Measurements from ENCODE around the gene LMLN.
"Not testable (repeated sequence)": the region's sequence is repeated elsewhere in the genome, so short reads cannot be mapped to it uniquely, and the experiment has no call there.

The LMLN gene

DNA sequence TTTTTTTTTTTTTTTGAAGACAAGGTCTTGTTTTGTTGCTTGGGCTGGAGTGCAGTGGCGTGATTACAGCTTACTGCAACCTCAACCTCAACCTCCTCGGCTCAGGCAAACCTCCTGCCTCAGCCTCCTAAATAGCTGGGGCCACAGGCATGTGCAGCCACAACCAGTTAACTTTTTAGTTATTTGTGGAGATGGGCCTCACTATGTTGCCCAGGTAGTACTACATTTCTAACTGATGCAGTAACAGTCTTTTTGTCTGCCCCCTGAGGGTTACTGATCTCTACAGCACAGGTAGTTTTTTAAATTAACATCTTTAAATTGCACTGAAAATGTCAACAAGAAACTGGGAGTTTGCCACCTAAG, 3.4 kb upstream of the LMLN start:
- no peak for DNase-seq (ENCODE audit: low read depth)

DNA sequence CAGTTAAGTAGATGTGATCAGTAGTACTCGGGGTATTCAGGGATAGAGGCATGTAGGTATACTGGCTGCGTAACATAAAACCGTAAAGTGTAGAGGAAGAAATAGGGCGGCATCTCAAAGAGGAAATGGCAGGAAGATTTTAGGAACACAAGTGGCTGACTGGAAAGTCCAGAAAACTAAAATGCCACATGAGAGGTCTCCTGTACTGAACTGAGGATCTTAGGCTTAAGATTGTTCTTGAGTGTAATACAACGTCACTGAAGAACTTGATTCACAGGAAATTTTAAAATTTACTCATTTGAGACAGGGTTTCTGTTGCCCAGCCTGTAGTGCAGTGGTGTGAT, 2.3 kb upstream of the LMLN start:
- DNase-seq (ENCODE audit: low read depth): no peak

DNA sequence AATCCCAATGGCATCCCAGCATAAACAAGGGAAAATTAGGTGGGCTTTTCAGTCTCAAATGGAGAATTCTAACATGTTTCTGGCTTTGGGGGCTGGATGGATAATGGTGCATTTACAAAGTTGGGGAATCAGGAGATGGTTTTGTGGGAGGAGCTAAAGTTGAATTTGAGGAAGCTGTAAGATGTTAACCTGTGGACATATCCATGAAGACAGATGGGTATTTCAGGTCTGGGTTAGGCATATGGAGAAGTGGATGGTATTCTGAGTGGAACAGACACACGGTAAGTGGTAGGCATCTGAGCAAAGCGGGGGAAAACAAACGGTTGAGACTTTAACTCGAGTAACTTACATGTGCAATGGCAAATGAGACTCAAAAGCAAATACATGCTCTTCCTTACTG, 1.7 kb upstream of the LMLN start:
- DNase-seq (ENCODE audit: low read depth): no peak

DNA sequence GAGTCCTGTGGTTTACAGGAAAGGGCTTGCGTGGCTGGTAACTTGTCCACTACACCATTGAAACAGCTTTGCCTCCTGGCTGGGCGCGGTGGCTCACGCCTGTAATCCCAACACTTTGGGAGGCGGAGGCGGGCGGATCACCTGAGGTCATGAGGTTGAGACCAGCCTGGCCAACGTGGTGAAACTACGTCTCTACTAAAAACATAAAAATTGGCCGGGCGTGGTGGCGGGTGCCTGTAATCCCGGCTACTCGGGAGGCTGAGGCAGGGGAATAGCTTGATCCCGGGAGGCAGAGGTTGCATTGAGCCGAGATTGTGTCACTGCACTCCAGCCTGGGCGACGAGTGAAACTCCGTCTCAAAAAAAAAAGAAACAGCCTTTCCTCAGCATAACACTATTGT, 1.2 kb upstream of the LMLN start:
- not testable (repeated sequence) for DNase-seq (ENCODE audit: low read depth)

DNA sequence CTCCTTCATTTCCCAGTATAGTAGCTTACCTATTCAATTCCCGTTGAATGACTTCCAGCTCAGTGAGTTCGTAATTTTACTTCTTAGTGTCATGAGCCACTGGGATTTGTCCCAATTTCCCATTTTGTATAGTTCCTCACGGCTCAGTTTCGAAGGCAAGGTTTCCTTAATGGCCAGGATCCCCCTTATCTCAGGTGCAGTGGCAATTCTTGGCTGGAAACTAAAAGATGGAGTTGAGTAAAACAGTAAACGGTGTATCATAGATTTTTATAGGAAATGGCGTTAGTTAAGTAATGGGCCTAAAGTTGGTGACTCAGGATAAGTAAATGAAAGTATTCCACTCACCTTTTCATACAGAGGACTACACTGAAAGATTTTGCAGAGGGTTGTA, 522 bp upstream of the LMLN start:
- no peak for DNase-seq (ENCODE audit: low read depth)

DNA sequence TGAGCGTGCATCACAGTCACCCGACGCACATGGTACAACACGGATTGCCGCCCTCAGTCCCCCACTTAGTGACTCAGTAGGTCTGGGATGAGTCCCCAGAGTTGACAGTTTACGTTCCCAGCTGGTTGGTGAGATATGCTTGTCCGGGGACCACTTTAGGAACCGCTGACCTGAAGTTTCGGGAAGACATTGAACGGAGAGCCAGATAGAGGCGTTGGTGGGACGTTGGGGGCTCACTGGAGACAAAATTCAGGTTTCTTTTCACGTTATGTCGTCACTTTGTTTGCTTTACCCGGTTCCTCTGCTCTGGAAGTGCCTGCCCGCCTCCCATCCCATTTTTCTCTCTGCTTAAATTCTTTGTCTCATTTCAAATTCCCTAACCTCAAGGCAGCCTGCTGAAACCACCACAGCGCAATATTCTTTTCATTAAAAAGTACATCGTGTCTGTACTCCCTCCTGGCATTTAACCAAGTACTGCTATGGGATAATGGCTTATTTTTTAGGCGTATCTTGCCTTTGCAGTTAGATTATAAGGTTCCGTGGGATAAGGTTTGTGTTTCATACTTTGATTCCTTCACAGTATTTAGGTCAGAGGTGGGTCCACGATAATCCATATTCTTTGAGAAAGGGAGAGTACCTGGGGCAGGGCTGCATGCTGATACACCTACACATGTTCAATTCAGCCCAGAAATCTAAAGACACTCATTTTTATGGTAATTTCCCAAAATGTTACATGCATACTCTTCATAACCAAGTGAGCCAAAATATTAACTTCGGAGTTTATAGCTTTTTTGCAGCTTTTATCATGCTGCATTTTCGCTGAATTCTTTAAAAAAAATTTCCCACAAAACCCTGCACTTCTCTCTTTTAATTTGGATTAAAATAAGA, 921 bp downstream of the LMLN start:
- DNase-seq (ENCODE audit: low read depth): no peak

DNA sequence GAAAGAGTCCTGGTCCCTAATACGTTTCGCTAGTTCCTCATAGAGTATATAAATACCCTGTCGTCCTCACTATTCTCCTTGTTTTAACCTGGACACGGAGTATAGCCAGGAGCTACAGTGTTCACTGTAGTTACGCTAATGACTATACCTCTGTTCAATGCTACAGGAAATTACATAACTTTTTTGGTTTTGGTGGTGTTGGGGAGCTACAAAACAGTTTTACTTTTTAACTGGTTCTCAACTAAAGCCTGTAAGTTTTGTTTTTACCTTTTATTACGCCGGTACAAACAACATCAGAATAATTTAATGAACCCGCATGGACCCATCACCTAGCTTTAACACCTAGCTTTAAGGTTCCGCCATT, 1.5 kb downstream of the LMLN start:
- DNase-seq (ENCODE audit: low read depth): no peak

DNA sequence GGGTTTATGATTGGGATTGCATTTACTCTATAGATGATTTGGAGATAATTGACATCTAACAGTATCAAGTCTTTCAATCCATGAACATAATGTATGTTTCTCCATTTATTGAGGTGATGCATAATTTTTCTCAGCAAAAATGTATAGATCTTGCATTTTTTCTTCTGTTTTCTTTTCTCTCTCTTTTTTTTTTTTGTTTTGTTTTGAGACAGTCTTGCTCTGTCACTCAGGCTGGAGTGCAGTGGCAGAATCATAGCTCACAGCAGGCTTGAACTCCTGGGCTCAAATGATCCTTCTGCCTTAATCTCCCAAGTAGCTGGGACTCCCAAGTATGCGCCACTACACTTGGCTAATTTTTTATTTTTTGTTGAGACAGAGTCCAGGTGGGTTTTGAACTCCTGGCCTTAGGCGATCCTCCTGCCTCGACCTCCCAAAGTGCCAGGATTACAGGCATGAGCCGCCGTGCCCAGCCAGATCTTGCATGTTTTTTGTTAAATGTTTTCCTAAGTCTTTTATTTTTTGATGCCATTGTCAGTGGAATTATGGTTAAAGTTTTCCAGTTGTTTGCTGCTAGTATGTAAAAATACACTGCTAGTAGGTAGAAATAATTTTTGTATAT, 3.1 kb downstream of the LMLN start:
- DNase-seq (ENCODE audit: low read depth): no peak

DNA sequence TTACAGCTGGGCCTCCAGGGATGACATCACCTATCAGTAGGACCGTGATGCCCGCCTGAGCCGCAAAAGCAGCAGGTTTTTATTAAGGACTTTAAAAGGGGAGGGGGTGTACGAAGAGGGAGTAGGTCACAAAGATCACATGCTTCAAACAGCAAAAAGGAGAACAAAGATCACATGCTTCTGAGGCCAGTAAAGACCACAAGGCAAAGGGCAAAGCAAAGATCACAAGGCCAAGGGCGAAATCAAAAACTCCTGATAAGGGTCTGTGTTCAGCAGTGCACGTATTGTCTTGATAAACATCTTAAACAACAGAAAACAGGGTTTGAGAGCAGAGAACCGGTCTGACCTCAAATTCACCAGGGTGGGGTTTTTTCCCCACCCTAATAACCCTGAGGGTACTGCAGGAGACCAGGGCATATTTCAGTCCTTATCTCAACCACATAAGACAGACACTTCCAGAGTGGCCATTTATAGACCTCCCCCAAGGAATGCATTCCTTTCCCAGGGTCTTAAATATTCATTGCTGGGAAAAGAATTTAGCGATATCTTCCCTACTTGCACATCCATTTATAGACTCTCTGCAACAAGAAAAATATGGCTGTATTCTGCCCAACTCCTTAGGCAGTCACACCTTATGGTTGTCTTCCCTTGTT, 7.4 kb downstream of the LMLN start:
- not testable (repeated sequence) for DNase-seq (ENCODE audit: low read depth)

DNA sequence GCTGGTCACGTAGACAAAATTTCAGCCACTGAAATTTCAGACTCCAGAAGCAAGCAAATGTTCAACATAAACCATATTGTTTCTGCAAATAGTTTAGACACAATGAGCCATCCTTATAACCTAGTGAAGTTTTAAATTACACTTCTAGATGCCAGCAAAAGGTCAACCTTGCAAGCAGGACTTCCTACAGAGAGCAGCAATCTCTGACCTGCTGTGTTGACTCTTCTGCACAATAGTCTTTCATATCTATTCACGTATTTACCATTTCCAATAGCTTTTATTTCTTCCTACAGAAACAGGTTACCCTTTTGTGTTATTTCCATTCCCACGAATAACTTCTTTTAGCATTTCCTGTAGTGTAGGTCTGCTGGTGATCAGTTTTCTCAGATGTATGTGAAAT, 10.6 kb downstream of the LMLN start:
- no peak for DNase-seq (ENCODE audit: low read depth)

DNA sequence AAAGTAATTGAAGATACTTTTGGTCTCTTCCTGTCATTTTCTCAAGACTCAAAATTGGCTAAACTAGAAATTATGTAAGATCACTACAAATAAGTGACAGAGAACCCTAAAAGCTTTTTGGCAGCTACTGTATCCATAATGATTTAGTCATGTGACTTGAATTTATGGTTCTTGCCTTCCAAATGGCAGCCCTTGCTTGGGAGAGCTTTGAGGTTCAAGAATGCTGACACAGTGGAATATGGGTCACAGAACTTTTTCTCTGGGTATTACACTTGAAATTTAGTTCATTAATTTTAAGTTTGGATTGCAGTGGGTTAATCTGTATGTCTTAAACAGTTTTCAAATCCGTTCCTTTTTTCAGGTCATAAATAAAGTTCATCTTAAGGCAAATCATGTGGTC, 14.0 kb downstream of the LMLN start:
- no peak for DNase-seq (ENCODE audit: low read depth)

DNA sequence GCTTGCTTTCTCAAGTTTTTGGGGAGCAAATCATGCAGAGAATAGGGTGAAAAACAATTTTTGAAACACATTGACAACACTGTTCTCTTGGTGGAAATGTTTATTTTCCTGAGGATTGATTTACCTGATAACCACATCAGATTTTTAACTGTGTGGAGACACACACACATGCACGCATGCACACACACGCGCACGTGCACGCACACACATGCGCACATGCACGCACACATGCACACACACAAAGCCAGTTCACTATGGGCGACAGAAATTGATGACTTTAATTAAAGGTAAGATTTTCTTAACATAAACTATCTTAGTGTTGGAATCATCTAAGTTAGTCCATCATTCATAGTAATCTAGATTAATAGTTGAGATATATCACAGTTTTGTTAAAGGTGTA, 15.3 kb downstream of the LMLN start:
- DNase-seq (ENCODE audit: low read depth): no peak

DNA sequence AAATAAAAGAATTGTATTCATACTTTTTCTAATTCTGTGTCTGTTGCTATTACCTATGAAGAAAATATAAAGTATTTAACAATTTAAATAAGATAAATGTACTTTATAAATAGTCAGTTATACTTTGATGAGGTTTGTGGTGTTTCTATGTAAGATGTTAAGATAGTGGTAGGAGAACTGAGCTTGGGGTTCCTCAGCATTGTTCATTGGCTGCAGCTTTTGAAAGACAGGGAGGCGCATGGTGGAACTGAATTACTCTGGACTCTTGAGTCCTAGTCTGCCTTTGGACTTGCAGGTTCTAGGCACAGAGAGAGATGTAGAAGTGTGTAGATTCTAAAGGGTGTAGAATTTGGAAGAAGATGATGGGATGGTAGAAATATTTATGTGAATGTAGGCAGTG, 23.1 kb downstream of the LMLN start:
- no peak for DNase-seq (ENCODE audit: low read depth)

DNA sequence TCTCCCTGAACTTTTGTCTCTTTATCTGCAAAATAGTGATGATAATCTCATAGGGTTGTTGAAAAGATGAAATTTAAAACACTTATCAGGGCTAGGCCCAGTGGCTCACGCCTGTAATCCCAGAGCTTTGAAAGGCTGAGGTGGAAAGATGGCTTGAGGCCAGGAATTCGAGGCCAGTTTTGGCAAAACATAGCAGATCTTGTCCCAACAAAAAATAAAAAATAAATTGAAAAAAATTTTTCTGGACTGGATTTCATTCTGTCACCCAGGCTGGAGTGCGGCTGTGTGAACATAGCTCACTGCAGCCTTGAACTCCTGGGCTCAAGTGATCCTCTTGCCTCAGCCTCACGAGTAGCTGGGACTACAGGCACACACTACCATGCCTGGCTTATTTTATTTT, 29.6 kb downstream of the LMLN start:
- no peak for DNase-seq (ENCODE audit: low read depth)

DNA sequence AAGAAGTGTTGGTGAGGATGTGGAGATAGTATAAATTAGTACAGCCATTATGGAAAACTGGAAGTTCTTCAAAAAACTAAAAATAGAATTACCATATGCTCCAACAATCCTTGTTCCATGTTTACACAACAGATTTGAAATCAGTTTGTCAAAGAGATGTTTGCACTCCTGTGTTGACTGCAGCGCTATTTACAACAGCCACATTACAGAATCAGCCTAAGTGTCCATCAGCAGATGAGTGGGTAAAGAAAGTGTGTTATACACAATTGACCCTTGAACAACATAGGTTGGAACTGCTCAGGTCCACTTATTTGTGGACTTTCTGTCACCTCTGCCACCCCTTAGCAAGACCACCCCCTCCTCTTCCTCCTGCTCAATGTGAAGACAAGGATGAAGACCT, 34.7 kb downstream of the LMLN start:
- DNase-seq (ENCODE audit: low read depth): no peak

DNA sequence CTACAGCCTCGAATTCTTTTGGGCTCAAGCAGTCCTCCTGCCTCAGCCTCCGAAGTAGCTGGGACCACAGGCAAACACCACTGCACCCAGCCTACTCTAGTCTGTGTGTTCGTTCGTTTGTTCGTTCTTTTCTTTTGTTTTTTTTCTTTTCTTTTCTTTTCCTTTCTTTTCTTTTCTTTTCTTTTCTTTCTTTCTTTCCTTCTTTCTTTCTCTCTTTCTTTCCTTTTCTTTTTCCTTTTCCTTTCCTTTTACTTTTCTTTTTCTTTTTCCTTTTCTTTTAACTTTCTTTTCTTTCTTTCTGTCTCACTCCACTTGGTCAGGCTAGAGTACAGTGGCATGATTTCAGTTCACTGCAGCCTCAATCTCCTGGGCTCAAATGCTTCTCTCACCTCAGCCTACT, 36.8 kb downstream of the LMLN start:
- no peak for DNase-seq (ENCODE audit: low read depth)

DNA sequence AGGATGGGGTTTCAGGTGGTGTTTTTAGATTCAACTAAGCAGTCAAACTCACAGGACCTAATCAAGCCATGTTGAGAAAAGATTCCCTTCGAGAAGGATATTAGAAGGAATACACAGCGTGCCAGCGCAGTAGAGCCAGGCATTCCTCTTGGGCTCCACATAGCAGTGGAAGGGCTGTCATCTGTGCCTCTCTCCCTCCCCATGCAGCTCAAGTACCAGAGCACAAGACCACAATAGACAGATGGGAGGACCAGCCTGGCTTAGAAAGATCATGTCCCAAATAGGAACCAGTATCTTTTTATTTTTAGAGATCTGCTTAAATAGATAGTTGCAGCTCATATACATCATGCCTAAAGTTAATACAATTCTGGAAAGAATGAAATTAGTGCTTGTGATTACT, 37.9 kb downstream of the LMLN start:
- DNase-seq (ENCODE audit: low read depth): no peak

DNA sequence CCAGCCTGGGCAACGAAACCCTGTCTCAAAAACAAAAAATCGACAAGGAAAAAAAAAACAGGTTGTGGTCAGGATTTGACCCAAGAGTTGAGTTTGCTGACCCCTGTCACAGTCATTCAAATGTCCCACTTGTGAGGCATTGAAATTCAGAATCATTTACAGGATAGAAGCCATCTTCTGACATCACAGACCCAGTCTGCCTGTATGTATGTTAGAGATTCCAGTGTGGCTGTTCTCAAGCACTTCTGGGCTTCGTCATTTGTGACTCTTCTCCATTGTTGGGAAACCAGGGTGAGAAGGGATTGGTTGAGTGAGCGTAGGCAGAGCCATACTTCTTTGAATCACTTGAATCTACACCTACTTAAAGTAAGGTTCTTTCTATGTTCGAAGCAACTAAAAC, 57.1 kb downstream of the LMLN start:
- no peak for DNase-seq (ENCODE audit: low read depth)

DNA sequence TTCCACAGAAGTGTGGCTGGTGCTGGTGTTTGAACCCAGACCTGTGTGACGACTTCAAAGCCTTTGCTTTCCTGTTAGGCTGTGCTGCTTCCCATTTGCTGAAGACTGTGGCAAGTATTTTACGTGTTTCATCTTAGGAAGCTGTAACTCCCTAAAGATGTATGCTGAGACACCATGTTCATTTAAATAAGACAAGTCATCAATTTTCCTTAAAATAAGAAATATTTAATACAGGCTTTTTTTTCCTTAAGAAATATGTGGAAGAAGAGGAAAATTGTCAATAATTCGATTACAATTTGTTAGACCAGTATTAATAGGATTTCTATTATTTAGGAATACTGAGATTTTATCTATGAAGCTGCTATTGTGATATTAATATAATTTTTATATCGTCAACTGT, 58.4 kb downstream of the LMLN start:
- DNase-seq (ENCODE audit: low read depth): no peak

DNA sequence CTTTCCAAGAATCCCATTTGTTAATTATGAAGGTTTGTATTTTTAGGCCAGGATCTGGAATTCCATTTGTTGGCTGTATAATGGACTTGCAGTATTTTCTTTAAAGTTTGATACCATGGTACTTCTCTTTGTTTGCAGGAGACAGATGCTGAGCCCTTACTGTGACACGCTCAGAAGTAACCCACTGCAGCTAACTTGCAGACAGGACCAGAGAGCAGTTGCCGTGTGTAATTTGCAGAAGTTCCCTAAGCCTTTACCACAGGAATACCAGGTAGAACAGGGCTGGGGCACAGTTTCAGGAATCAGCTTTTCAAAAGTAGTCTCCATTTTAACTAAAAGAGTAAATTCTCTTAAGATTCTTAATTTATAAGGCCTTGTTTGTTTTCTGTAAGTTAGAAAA, 59.1 kb downstream of the LMLN start:
- no peak for DNase-seq (ENCODE audit: low read depth)

DNA sequence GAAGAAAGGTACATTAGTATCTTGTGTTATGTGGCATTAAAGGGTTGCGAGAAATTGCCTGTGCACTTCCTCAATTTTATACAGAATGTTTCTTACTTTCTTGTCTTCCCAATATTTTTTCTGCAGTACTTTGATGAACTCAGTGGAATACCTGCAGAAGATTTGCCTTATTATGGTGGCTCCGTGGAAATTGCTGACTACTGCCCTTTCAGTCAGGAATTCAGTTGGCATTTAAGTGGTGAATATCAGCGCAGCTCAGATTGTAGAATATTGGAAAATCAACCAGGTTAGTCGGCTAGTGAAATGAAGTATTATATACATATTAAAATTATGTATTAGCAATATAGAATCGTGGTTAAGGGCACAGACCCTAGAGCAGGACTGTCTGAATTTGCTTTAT, 61.3 kb downstream of the LMLN start:
- DNase-seq (ENCODE audit: low read depth): no peak

DNA sequence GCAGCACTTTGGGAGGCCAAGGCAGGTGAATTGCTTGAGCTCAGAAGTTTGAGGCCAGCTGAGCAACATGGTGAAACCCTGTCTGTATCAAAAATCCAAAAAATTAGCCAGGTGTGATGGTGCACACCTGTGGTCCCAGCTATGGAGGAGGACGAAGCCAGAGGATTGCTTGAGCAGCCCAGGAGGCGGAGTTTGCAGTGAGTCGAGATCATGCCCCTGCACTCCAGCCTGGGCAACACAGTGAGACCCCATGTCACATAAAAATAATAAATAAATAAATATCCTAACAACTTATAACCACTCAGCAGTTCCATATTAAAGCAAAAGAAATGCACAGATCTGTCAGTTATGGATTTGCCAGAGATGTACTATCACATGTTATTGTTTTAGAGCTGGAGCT, 62.6 kb downstream of the LMLN start:
- DNase-seq (ENCODE audit: low read depth): no peak

DNA sequence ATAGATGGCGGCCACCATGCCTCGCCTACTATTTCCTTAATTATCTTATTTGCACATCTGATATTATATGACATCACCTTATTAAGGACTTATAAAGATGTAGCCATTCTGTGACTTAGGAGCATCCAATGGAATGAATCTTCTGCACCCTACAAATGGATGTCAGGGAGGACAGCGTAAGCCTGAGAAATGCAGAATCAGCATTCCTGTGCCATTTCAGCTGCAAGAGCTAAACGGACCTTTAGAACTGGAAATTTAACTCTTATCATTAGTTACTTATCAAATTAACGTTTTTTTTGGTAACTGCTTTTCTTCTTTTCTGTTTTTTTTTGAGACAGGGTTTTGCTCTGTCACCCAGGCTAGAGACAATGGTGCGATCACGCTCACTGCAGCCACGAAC, 65.6 kb downstream of the LMLN start:
- DNase-seq (ENCODE audit: low read depth): no peak

DNA sequence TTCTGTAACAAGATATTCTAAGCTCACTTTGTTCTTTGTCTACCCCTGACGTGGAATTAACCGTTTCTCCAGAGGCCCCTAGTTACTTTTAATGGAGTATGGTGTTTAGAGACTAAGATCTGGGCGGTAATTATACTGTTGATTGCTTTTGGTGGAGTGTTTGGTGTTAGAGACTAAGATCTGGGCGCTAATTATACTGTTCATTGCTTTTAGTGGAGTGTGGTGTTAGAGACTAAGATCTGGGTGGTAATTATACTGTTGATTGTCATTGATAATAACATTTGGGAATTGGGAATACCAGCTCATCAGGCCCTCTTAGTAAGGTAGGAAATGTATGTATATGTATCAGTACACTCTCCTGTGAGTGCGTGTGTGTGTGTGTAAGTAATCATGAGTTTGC, 66.6 kb downstream of the LMLN start:
- no peak for DNase-seq (ENCODE audit: low read depth)
